ENCODE measurements around the gene AQP1.

AQP1 gene

GRCh38 chr7:30907527-30908267 lies 4.0 kb upstream of the AQP1 start:
- no peak for DNase-seq

- no peak for DNase-seq
Observed at GRCh38 chr7:30908681-30909080, 3.0 kb upstream of the AQP1 start.

GRCh38 chr7:30909431-30909830 lies 2.2 kb upstream of the AQP1 start:
- no peak for DNase-seq

- no peak for DNase-seq
Observed at GRCh38 chr7:30910411-30911073, 1.1 kb upstream of the AQP1 start.

- no peak for DNase-seq
Observed at GRCh38 chr7:30911133-30911532, 520 bp upstream of the AQP1 start.

GRCh38 chr7:30912021-30912730 lies 523 bp downstream of the AQP1 start:
- no peak for DNase-seq

GRCh38 chr7:30912731-30912985 lies 1.0 kb downstream of the AQP1 start:
- no peak for DNase-seq

- DNase-seq = no peak
Observed at GRCh38 chr7:30912986-30913811, 1.5 kb downstream of the AQP1 start.

GRCh38 chr7:30913821-30914515 lies 2.3 kb downstream of the AQP1 start:
- DNase-seq = no peak

- no peak for DNase-seq
Observed at GRCh38 chr7:30914596-30914995, 2.9 kb downstream of the AQP1 start.

- DNase-seq = no peak
Observed at GRCh38 chr7:30915005-30915601, 3.5 kb downstream of the AQP1 start.

GRCh38 chr7:30915751-30916150 lies 4.1 kb downstream of the AQP1 start:
- DNase-seq = no peak

GRCh38 chr7:30916255-30916654 lies 4.6 kb downstream of the AQP1 start:
- DNase-seq = no peak

- no peak for DNase-seq
Observed at GRCh38 chr7:30916767-30917166, 5.1 kb downstream of the AQP1 start.

GRCh38 chr7:30917216-30917893 lies 5.7 kb downstream of the AQP1 start:
- DNase-seq = no peak

GRCh38 chr7:30918676-30919075 lies 7.0 kb downstream of the AQP1 start:
- DNase-seq = no peak

GRCh38 chr7:30920021-30920583 lies 8.4 kb downstream of the AQP1 start:
- no peak for DNase-seq

GRCh38 chr7:30920584-30921539 lies 9.2 kb downstream of the AQP1 start:
- no peak for DNase-seq

- no peak for DNase-seq
Observed at GRCh38 chr7:30921540-30922401, 10.1 kb downstream of the AQP1 start.
